Osteoblast (primary cell): ENCODE results near the gene WNT8B. TPM values are rescaled to one million over a fixed set of nuclear protein-coding genes. Genes with fewer than 3 reads are reported as not detected.
A peak's percentile ranks its signal among the peaks of the same experiment; 100 is the strongest.

Experiments used
- DNase-seq: peaks from one replicate; pipeline ENCODE4 v3.0.0; 2011; ENCODE audit warnings: low spot score, mixed read lengths; ENCODE audit not compliant: insufficient read length; ENCODE audit errors: missing footprints
- H2AFZ ChIP-seq: 2 replicates; pipeline ENCODE4 v1.6.0; 2011; ENCODE audit warnings: mild to moderate bottlenecking, low read length
- H3K27ac ChIP-seq: 2 replicates; pipeline ENCODE4 v1.5.1; 2011; ENCODE audit warnings: mild to moderate bottlenecking, low read depth, low read length, moderate library complexity
- H3K27me3 ChIP-seq: 2 replicates; pipeline ENCODE4 v1.6.0; 2012; ENCODE audit warnings: mild to moderate bottlenecking, control low read depth, inconsistent platforms, low read length, moderate library complexity; ENCODE audit not compliant: insufficient read depth
- H3K36me3 ChIP-seq: 2 replicates; pipeline ENCODE4 v1.5.1; 2011; ENCODE audit warnings: mild to moderate bottlenecking, low read length, control low read depth, moderate library complexity; ENCODE audit not compliant: insufficient read depth
- H3K4me1 ChIP-seq: 2 replicates; pipeline ENCODE4 v1.5.1; 2011; ENCODE audit warnings: mild to moderate bottlenecking, low read length, control low read depth, moderate library complexity; ENCODE audit not compliant: insufficient read depth
- H3K4me2 ChIP-seq: 2 replicates; pipeline ENCODE4 v1.6.0; 2011; ENCODE audit warnings: mild to moderate bottlenecking, low read length; ENCODE audit not compliant: insufficient read depth
- H3K4me3 ChIP-seq: fragments of 200-600 bp; sonication (generic); 3 replicates; pipeline ENCODE4 v1.5.1; 2012; ENCODE audit warnings: mild to moderate bottlenecking, low read length, inconsistent platforms; ENCODE audit not compliant: insufficient read depth
- H3K79me2 ChIP-seq: 2 replicates; pipeline ENCODE4 v1.6.0; 2012; ENCODE audit warnings: mild to moderate bottlenecking, low read length, control low read depth, inconsistent platforms; ENCODE audit not compliant: insufficient read depth
- H3K9me3 ChIP-seq: 2 replicates; pipeline ENCODE4 v1.5.1; 2011; ENCODE audit warnings: low read depth, low read length, control low read depth
- H4K20me1 ChIP-seq: 2 replicates; pipeline ENCODE4 v1.6.0; 2012; ENCODE audit warnings: mild to moderate bottlenecking, low read length, control low read depth; ENCODE audit not compliant: insufficient read depth
- CTCF ChIP-seq: IDR thresholded peaks from 2 replicates; pipeline ENCODE4 v1.5.1; 2011; ENCODE audit warnings: mild to moderate bottlenecking, low read depth, low read length, moderate library complexity; ENCODE audit errors: extremely low read depth
- total RNA-seq: library from RNA; depleted of rRNA; stranded (reverse); fragments of >200 nt; gene quantifications from 2 replicates; pipeline ENCODE4 v1.2.3, GENCODE V29; 2012

WNT8B gene
- total RNA-seq, 1 donor: not detected

GRCh38 chr10:100516847-100517246, 54.0 kb downstream of the WNT8B start:
- Histone ChIP-seq H3K27ac (no peak overlapping the region), H3K36me3 (no peaks in the 10 kb centered on the region), H3K4me1 (peaks cover 19% of the 10 kb centered on the region), H3K4me3 (no peak overlapping the region), H3K4me2 (no peak overlapping the region), H2AFZ (no peak overlapping the region), H3K9me3 (no peaks in the 10 kb centered on the region), H4K20me1 (no peaks in the 10 kb centered on the region), H3K27me3 (no peaks in the 10 kb centered on the region), H3K79me2 (no peaks in the 10 kb centered on the region)
- peak; percentile 37 for TF ChIP-seq CTCF
- peak; percentile 53 for DNase-seq

- H3K27ac ChIP-seq: no peak overlapping the region
- peaks cover 26% of the 10 kb centered on the region for H3K4me1 ChIP-seq
- H3K9me3 ChIP-seq: no peaks in the 10 kb centered on the region
- peak overlapping the region; percentile 71 for H3K4me2 ChIP-seq
- peak; percentile 82 for DNase-seq
- no peaks in the 10 kb centered on the region for H3K27me3 ChIP-seq
- no peaks in the 10 kb centered on the region for H4K20me1 ChIP-seq
- H3K79me2 ChIP-seq: no peaks in the 10 kb centered on the region
- peak; percentile 80 for TF ChIP-seq CTCF
- H3K36me3 ChIP-seq: peaks cover 11% of the 10 kb centered on the region
- peak overlapping the region; percentile 57 for H2AFZ ChIP-seq
- peak overlapping the region; percentile 69 for H3K4me3 ChIP-seq
Measured at GRCh38 chr10:100518761-100519241, 56.0 kb downstream of the WNT8B start.

- Histone ChIP-seq H3K27me3 (no peaks in the 10 kb centered on the region), H3K4me3 (peak within 1 kb of the TSS; percentile 69), H3K4me1 (peaks cover 26% of the 10 kb centered on the region), H3K79me2 (no peaks in the 10 kb centered on the region), H4K20me1 (no peaks in the 10 kb centered on the region), H2AFZ (peak within 1 kb of the TSS; percentile 57), H3K9me3 (no peaks in the 10 kb centered on the region), H3K27ac (no peak within 1 kb of the TSS), H3K36me3 (peaks cover 18% of the 10 kb centered on the region), H3K4me2 (peak within 1 kb of the TSS; percentile 71)
- DNase-seq: peak; percentile 87
- no peak for TF ChIP-seq CTCF
Measured at GRCh38 chr10:100519311-100520051, 56.7 kb downstream of the WNT8B start, which contains the start of gene SEC31B. Gene SEC31B, minus strand, starts transcription at chr10:100519861. Its CDS starts 2,909 bp downstream, at chr10:100516952.

GRCh38 chr10:100520811-100521210, 58.0 kb downstream of the WNT8B start:
- no peak overlapping the region for H3K4me3 ChIP-seq

More at GRCh38 chr10:100520811-100521210, 58.0 kb downstream of the WNT8B start:
- H2AFZ ChIP-seq: no peak overlapping the region
- DNase-seq: no peak
- no peaks in the 10 kb centered on the region for H4K20me1 ChIP-seq
- no peaks in the 10 kb centered on the region for H3K27me3 ChIP-seq
- no peak overlapping the region for H3K27ac ChIP-seq
- H3K4me1 ChIP-seq: peaks cover 26% of the 10 kb centered on the region
- TF ChIP-seq CTCF: no peak
- H3K79me2 ChIP-seq: no peaks in the 10 kb centered on the region
- no peaks in the 10 kb centered on the region for H3K9me3 ChIP-seq
- peak overlapping the region; percentile 21 for H3K4me2 ChIP-seq
- peaks cover 25% of the 10 kb centered on the region for H3K36me3 ChIP-seq
